Middle frontal gyrus (tissue), 1 donor: ENCODE data around the gene EFCAB8.

ENCODE experiments used
- DNase-seq: peaks from one replicate; pipeline ENCODE4 v3.0.0-alpha.2; 2015; ENCODE audit warnings: low spot score; ENCODE audit errors: extremely low spot score

Gene EFCAB8

GRCh38 chr20:32986331-32986966 lies 127.7 kb downstream of the EFCAB8 start:
- no peak for DNase-seq

- DNase-seq: no peak
Measured at GRCh38 chr20:32987044-32987825, 128.5 kb downstream of the EFCAB8 start.

GRCh38 chr20:32988008-32988407 lies 129.3 kb downstream of the EFCAB8 start:
- no peak for DNase-seq

- DNase-seq: no peak
Measured at GRCh38 chr20:32989507-32990283, 131.0 kb downstream of the EFCAB8 start.

- DNase-seq: no peak
Measured at GRCh38 chr20:32990426-32990825, 131.7 kb downstream of the EFCAB8 start.

- DNase-seq: no peak
Measured at GRCh38 chr20:32991383-32991782, 132.7 kb downstream of the EFCAB8 start.

- no peak for DNase-seq
Measured at GRCh38 chr20:32991792-32992641, 133.3 kb downstream of the EFCAB8 start.

GRCh38 chr20:32993496-32994050 lies 134.8 kb downstream of the EFCAB8 start:
- DNase-seq: no peak

GRCh38 chr20:32995802-32996201 lies 137.1 kb downstream of the EFCAB8 start:
- DNase-seq: no peak

- DNase-seq: no peak
Measured at GRCh38 chr20:32997431-32997830, 138.7 kb downstream of the EFCAB8 start.

GRCh38 chr20:32999603-33000250 lies 141.0 kb downstream of the EFCAB8 start:
- no peak for DNase-seq

GRCh38 chr20:33000802-33001466 lies 142.2 kb downstream of the EFCAB8 start:
- no peak for DNase-seq

- no peak for DNase-seq
Measured at GRCh38 chr20:33002087-33002808, 143.5 kb downstream of the EFCAB8 start.

GRCh38 chr20:33004141-33004751 lies 145.5 kb downstream of the EFCAB8 start, which contains the start of gene SUN5:
Gene SUN5, minus strand, starts transcription at chr20:33004433. Its CDS starts 93 bp downstream, at chr20:33004340.
- DNase-seq: no peak

GRCh38 chr20:33005132-33005566 lies 146.4 kb downstream of the EFCAB8 start:
- DNase-seq: no peak

- no peak for DNase-seq
Measured at GRCh38 chr20:33005908-33006775, 147.4 kb downstream of the EFCAB8 start.

GRCh38 chr20:33006776-33007375 lies 148.2 kb downstream of the EFCAB8 start:
- no peak for DNase-seq
